GM12865 (cell line): ENCODE data around the gene RHEBL1.

Source experiments
- DNase-seq: peaks from one replicate; pipeline ENCODE4 v3.0.0; 2010; ENCODE audit warnings: low read depth
- H3K4me3 ChIP-seq: 2 replicates; pipeline ENCODE4 v1.5.1; 2011; ENCODE audit warnings: mild to moderate bottlenecking, low read depth, low read length, control low read depth
- TF ChIP-seq, protein P1 (sequence below): IDR thresholded peaks from 2 replicates; pipeline ENCODE4 v1.5.1; 2011; ENCODE audit warnings: low read length, control low read depth, low read depth, inconsistent platforms; ENCODE audit not compliant: insufficient read depth; ENCODE audit errors: missing control alignments

RHEBL1 gene

DNA sequence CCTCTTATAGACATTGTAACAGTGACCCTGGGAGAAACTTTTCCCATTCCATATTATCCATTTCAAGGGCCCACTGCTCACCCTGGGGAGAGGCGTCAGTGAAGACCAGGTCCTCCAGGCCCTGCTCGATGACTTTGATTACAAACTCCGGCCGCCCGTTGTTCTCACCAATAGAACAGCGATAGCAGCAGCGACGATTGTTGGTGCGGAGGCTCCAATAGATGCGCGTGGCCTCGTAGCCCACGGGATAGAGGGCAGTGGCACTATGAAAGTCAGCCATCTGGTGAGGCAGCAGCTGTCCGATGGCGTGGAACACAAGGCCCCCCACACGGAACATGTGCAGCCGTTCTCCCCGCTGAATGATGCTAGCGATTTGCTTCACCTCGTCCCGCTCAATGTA, 43.7 kb downstream of the RHEBL1 start:
- no peak for DNase-seq
- TF ChIP-seq, protein P1, sequence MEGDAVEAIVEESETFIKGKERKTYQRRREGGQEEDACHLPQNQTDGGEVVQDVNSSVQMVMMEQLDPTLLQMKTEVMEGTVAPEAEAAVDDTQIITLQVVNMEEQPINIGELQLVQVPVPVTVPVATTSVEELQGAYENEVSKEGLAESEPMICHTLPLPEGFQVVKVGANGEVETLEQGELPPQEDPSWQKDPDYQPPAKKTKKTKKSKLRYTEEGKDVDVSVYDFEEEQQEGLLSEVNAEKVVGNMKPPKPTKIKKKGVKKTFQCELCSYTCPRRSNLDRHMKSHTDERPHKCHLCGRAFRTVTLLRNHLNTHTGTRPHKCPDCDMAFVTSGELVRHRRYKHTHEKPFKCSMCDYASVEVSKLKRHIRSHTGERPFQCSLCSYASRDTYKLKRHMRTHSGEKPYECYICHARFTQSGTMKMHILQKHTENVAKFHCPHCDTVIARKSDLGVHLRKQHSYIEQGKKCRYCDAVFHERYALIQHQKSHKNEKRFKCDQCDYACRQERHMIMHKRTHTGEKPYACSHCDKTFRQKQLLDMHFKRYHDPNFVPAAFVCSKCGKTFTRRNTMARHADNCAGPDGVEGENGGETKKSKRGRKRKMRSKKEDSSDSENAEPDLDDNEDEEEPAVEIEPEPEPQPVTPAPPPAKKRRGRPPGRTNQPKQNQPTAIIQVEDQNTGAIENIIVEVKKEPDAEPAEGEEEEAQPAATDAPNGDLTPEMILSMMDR, result no peak
- no peak overlapping the region for H3K4me3 ChIP-seq

DNA sequence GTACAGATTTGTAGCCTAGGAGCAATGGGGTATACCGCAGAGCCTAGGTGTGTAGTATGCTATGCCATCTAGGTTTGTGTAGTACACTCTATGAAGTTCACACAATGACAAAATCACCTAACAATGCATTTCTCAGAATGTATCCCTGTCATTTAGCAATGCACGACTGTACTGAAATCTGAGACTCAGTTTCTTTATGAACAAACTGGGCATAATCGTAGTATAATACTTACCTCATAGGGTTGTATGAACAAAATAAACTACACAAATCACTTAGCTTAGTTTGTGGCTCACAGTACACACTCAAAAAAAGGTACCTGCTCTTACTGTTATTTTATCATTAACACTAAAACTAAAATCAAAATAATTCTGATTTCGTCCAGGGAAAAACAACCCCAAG, 44.3 kb downstream of the RHEBL1 start:
- no peak for DNase-seq
- no peak overlapping the region for H3K4me3 ChIP-seq
- TF ChIP-seq, protein P1, result no peak

DNA sequence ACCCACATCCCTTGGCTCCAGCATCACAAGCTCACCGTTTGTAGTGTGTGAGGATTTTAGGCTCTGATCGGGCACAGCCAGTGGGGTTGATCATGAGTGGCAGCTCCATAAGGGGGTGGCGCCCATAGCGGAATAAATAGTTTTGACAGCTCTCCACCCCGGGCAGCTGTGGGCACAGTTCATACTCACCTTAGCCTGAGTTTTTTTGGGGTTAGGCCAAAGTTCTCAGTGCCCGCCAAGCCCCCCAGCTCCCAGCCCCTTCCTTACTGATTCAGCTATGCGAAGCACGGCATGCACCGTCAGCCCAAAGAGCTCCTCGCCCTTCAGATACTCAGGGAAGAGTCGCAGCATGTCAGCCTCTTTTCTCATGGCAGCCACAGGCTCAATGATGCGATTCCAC, 45.2 kb downstream of the RHEBL1 start:
- TF ChIP-seq, protein P1, result no peak
- no peak for DNase-seq
- no peak overlapping the region for H3K4me3 ChIP-seq

DNA sequence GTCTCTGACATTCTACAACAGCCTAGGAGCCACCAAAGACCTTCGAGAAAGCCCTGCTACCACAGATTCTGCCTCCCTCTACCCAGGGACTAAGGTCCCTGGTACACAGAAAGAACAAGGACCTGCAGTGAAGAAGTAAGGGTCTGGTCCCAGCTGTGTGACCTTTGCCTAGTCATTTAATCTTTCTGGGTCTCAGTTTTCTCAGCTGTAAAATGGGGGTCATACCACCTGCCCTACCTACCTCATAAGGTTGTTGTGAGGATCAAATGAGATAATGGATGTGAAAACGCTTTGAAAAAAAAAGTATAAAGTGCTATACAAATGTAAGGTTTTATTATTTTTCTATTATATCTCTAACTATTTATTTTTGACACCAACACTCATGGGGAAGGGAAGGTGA, 46.0 kb downstream of the RHEBL1 start:
- TF ChIP-seq, protein P1, result no peak
- no peak overlapping the region for H3K4me3 ChIP-seq
- no peak for DNase-seq

DNA sequence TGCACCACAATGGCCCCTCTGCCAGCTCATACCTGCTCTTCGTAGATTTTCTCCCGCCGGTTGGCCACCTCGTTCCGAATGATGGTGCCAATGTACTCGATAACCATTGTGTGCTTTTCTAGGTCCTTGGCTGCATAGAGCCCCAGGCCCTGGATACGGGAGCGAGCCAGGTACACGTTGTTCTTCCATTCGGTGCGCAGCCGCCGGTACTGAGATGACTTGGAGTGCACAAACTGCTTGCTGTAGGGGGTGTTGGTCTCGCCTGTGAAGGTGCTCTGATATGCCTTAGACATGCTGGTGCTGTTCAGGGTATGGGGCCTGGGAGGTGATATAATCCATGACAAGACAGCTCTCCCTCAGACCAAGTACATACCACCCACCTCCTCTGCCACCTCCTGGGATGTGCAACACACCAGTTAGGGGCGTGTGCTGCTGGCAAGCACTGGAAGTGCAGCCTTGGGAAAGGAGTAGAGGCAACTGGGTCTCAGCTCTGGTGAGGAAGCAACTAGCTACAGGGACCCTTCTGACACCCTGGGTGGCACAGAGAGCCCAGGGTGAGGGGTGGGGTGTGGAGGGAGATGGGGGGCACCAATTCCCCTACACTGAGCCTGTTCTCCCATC, 47.1 kb downstream of the RHEBL1 start:
- DNase-seq, result no peak
- H3K4me3 ChIP-seq, result no peak overlapping the region
- TF ChIP-seq, protein P1, result no peak

DNA sequence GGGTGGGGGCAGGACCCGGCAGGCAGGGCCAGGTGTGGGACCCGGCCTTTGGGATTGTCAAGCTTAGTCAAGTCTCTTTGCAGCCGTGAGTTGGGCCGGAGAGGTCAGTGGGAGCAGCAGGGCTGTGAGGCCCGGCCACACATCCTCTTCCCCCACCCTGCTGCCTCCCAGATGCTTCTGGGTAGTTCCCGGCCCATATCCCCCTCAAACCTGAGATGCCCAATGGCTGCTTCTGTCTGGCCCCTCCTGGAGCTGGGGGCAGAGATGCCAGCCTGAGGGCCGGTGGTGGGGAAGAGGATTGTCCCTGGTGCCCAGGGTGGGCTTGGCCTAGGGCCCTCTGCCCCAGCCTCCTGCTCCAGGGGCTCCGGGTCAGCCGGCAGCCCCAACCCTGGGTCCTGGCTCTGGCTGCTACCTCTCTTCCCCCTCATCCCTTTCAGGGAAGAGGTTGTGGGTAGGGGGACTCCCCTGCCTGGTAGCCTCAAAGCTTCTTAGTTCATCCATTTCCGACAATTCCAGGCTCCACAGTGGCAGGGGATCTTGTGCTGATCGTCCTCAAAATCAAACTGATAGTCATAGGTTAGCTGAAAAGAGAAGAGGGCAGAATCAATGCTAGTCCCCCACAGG, 48.4 kb downstream of the RHEBL1 start:
- DNase-seq, result no peak
- H3K4me3 ChIP-seq, result no peak overlapping the region
- TF ChIP-seq, protein P1, result no peak

DNA sequence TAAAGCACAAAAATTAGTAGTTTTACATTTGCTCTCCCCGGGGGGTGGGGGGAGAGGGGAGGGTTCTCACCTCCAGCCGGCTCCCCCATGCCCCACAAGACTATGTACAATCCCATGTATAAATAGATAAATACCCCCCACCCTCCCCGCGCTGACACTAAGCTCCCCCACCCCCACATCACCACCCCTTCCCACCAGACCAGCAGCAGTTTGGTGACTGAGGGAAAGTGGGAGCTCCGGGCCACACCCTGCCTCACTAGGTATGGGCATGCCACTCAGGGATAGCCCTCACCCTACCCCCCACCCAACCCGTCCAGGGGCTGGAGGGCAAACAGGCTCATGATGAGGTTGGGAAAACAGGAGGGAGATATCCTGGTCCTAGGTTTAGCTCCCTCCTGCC, 49.3 kb downstream of the RHEBL1 start:
- TF ChIP-seq, protein P1, result no peak
- DNase-seq, result no peak

More for the DNA sequence above, 49.3 kb downstream of the RHEBL1 start:
- H3K4me3 ChIP-seq, result no peak overlapping the region
